Smooth muscle cell (in vitro differentiated cells): ENCODE results near the gene APBB1IP. TPM values are rescaled to one million over a fixed set of nuclear protein-coding genes. Genes with fewer than 3 reads are reported as not detected.
A peak's percentile ranks its signal among the peaks of the same experiment; 100 is the strongest.

Source experiments
- DNase-seq: peaks from one replicate; lab custom pipeline; 2025; ENCODE audit not compliant: unreplicated experiment; lab: John Stamatoyannopoulos, UW
- H2AFZ ChIP-seq: fragments of 200-600 bp; sonication (generic); 2 replicates; pipeline ENCODE4 v1.6.0; 2016; ENCODE audit warnings: antibody characterized with exemption, low read depth, mild to moderate bottlenecking
- H3F3A ChIP-seq: fragments of 200-600 bp; sonication (generic); 2 replicates; pipeline ENCODE4 v1.6.0; 2017; ENCODE audit warnings: antibody characterized with exemption, low read depth
- H3K27ac ChIP-seq: fragments of 200-600 bp; sonication (generic); 2 replicates; pipeline ENCODE4 v1.5.1; 2016; ENCODE audit warnings: low read depth, mild to moderate bottlenecking
- H3K27me3 ChIP-seq: fragments of 200-600 bp; sonication (generic); 2 replicates; pipeline ENCODE4 v1.6.1; 2016; ENCODE audit warnings: low read depth, mild to moderate bottlenecking
- H3K36me3 ChIP-seq: fragments of 200-600 bp; sonication (generic); 2 replicates; pipeline ENCODE4 v1.5.1; 2016; ENCODE audit warnings: low read depth
- H3K4me1 ChIP-seq: fragments of 200-600 bp; sonication (generic); 2 replicates; pipeline ENCODE4 v1.5.1; 2016; ENCODE audit warnings: low read depth
- H3K4me2 ChIP-seq: fragments of 200-600 bp; sonication (generic); 2 replicates; pipeline ENCODE4 v1.6.0; 2016; ENCODE audit warnings: mild to moderate bottlenecking
- H3K4me3 ChIP-seq: fragments of 200-600 bp; sonication (generic); 2 replicates; pipeline ENCODE4 v1.5.1; 2016; ENCODE audit warnings: mild to moderate bottlenecking
- H3K79me2 ChIP-seq: fragments of 200-600 bp; sonication (generic); 2 replicates; pipeline ENCODE4 v1.6.0; 2016; ENCODE audit warnings: low read depth, mild to moderate bottlenecking
- H3K9ac ChIP-seq: fragments of 200-600 bp; sonication (generic); 2 replicates; pipeline ENCODE4 v1.6.0; 2016; ENCODE audit warnings: low read depth
- H3K9me3 ChIP-seq: fragments of 200-600 bp; sonication (generic); replicated peaks from 2 replicates; pipeline ENCODE4 v1.5.1; 2016; ENCODE audit warnings: low read depth
- H4K20me1 ChIP-seq: fragments of 200-600 bp; sonication (generic); 2 replicates; pipeline ENCODE4 v1.6.0; 2016; ENCODE audit warnings: low read depth
- WGBS: methylation state at CpG from one replicate; pipeline ENCODE4 v1.1.7; 2016; ENCODE audit warnings: low lambda C conversion rate; 5-methylcytosine and 5-hydroxymethylcytosine counted together
- polyA plus RNA-seq: library from polyadenylated mRNA; unstranded; fragments of >200 nt; fragmentation: Nextera tagmentation; extraction: Ambion mirVana; gene quantifications from 2 replicates; pipeline ENCODE4 v1.2.1, GENCODE V29; 2016
- total RNA-seq: library from RNA; depleted of rRNA; stranded (reverse); fragments of >200 nt; gene quantifications from 2 replicates; pipeline ENCODE4 v1.2.3, GENCODE V29; 2014
- TF ChIP-seq, protein P1 (sequence below): fragments of 200-600 bp; sonication (generic); IDR thresholded peaks from 2 replicates; pipeline ENCODE4 v1.5.1; 2017; ENCODE audit warnings: borderline replicate concordance, mild to moderate bottlenecking, antibody characterized with exemption; ENCODE audit not compliant: insufficient read depth, poor library complexity, severe bottlenecking

APBB1IP gene
- total and polyA plus RNA-seq, 2 experiments from 2014 or later, result 0.36 to 0.39 TPM

DNA sequence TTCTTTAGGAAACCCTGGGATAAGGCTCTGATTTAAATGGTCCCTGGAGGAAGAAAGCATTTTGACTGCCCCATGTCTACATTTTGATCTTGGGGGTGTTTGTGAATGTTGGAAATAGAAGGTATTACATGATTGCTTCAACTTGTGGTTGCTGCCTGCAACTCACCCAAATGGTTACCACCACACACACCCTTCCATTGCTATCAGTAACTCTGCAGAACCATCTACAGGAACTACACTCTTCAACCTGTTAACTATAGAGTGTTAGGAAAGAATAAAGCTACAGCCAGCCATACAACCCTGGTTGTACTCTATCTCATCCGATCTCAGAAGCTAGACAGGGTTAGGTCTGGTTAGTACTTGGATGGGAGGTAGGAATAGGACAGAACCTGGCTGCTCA lies 71.2 kb downstream of the APBB1IP start:
- WGBS, result 97% methylated on average over 1 of the region's 1 CpG
- Histone ChIP-seq H3F3A (no peaks in the 10 kb centered on the region), H3K9ac (no peak overlapping the region), H2AFZ (no peak overlapping the region), H3K4me2 (no peak overlapping the region), H3K4me1 (no peaks in the 10 kb centered on the region), H3K79me2 (no peaks in the 10 kb centered on the region), H3K36me3 (no peaks in the 10 kb centered on the region), H4K20me1 (no peaks in the 10 kb centered on the region), H3K27ac (no peak overlapping the region), H3K4me3 (no peak overlapping the region), H3K27me3 (no peaks in the 10 kb centered on the region), H3K9me3 (peaks cover 7% of the 10 kb centered on the region)
- DNase-seq, result no peak
- TF ChIP-seq, protein P1, sequence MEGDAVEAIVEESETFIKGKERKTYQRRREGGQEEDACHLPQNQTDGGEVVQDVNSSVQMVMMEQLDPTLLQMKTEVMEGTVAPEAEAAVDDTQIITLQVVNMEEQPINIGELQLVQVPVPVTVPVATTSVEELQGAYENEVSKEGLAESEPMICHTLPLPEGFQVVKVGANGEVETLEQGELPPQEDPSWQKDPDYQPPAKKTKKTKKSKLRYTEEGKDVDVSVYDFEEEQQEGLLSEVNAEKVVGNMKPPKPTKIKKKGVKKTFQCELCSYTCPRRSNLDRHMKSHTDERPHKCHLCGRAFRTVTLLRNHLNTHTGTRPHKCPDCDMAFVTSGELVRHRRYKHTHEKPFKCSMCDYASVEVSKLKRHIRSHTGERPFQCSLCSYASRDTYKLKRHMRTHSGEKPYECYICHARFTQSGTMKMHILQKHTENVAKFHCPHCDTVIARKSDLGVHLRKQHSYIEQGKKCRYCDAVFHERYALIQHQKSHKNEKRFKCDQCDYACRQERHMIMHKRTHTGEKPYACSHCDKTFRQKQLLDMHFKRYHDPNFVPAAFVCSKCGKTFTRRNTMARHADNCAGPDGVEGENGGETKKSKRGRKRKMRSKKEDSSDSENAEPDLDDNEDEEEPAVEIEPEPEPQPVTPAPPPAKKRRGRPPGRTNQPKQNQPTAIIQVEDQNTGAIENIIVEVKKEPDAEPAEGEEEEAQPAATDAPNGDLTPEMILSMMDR, result no peak

DNA sequence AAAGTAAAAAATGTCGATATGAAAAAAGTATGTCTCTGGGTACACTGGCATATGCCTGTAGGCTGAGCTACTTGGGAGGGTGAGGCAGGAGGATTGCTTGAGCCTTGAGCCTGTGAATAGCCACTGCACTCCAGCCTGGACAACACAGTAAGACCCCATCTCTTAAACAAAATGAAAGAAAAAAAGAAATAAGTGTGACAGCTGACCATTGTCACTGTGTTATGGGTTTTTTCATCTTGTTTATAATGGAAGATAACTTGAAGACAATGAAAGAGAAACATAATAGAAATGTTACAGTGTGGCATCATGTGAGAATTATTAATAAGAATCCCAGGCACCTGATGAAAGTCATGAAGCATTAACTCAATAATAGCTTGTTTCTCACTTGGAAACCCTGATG lies 75.0 kb downstream of the APBB1IP start:
- no peaks in the 10 kb centered on the region for H3K79me2 ChIP-seq
- DNase-seq, result no peak
- no peak overlapping the region for H3K4me3 ChIP-seq
- no peak overlapping the region for H3K9ac ChIP-seq
- H3K36me3 ChIP-seq, result no peaks in the 10 kb centered on the region
- peaks cover 7% of the 10 kb centered on the region for H3K9me3 ChIP-seq
- WGBS, result 100% methylated on average over 1 of the region's 1 CpG
- peaks cover 9% of the 10 kb centered on the region for H3K4me1 ChIP-seq
- H3K27me3 ChIP-seq, result no peaks in the 10 kb centered on the region
- H4K20me1 ChIP-seq, result no peaks in the 10 kb centered on the region
- TF ChIP-seq, protein P1, result no peak
- H2AFZ ChIP-seq, result no peak overlapping the region
- no peak overlapping the region for H3K4me2 ChIP-seq
- H3K27ac ChIP-seq, result no peak overlapping the region
- no peaks in the 10 kb centered on the region for H3F3A ChIP-seq

DNA sequence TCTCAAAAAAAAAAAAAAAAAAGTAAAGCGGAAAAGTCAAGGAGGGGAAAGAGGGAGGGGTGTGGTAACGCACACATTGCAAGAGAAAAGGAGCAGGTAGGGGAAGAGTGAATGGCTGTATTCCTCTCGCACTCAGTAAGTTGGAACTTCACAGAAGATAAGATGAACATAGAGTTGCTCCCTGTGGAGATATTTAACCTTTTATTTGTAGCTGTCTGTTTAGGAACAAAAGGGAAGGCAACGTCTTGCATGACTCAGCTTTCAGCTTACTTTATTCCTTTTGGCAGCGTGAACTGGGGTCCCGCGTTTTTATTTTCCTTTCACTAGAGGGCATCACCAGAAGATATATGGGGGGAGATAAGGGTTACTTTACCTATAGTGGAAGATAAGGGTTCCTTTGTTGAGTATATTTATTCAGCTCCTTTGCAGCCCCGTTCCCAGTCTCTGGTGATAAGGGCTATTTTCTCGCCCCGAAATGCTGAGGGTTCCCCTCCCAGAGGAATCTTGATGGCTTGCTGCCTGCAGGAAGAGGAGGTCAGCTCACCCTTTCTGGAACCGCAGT lies 78.5 kb downstream of the APBB1IP start:
- TF ChIP-seq, protein P1, result no peak
- DNase-seq, result no peak
- H3K27me3 ChIP-seq, result no peaks in the 10 kb centered on the region
- peaks cover 11% of the 10 kb centered on the region for H3K4me1 ChIP-seq
- no peak overlapping the region for H3K4me2 ChIP-seq
- H4K20me1 ChIP-seq, result no peaks in the 10 kb centered on the region
- 22% methylated on average over 11 of the region's 11 CpGs for WGBS
- H3K27ac ChIP-seq, result no peak overlapping the region
- peak overlapping the region; percentile 70 for H2AFZ ChIP-seq
- peaks cover 7% of the 10 kb centered on the region for H3K9me3 ChIP-seq
- no peaks in the 10 kb centered on the region for H3F3A ChIP-seq
- peak overlapping the region; percentile 16 for H3K4me3 ChIP-seq
- H3K9ac ChIP-seq, result no peak overlapping the region
- H3K36me3 ChIP-seq, result no peaks in the 10 kb centered on the region
- H3K79me2 ChIP-seq, result no peaks in the 10 kb centered on the region
